Medulla oblongata (tissue), 1 donor: Measurements from ENCODE around the gene FBN1.

Experiments used
- DNase-seq: peaks from one replicate; pipeline ENCODE4 v3.0.0-alpha.2; 2015; ENCODE audit errors: extremely low spot score

FBN1 gene

DNA sequence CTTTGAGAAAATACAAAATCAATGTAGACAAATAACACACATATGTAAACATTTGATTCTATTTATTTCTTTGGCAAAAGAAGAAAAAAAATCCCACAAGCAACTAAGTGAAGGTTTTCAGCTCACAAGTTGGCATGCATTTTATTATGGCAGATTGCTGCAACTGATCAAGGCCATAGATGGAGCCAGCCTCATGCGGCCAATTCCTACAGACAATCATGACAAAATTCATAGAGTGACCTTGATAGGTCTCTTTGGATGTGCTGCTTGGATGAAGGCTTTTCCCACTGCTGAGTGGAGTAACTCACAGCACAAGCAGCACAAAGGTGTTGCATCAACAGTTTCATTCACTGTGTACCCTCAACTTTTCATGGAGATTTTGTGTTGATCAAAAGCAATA lies 22.1 kb downstream of the FBN1 start:
- DNase-seq: no peak

DNA sequence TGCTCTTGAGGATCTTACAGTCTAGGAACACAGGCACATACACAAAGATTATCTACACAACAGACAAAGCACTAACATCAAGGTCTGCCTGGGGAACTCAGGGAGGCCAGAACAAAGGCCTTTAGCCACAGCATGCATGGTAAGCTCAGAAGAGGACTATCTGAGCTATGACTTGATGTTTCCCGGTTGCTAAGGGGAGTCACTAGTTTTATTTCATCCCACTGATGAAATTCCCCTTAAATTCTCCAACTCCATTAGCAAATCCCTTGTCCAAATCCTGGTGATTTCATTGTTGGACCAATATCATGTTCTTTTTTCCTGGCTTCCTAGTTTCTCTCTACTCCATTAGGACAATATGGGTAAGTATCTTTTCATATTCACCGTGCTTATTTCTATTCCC lies 23.3 kb downstream of the FBN1 start:
- DNase-seq: no peak

DNA sequence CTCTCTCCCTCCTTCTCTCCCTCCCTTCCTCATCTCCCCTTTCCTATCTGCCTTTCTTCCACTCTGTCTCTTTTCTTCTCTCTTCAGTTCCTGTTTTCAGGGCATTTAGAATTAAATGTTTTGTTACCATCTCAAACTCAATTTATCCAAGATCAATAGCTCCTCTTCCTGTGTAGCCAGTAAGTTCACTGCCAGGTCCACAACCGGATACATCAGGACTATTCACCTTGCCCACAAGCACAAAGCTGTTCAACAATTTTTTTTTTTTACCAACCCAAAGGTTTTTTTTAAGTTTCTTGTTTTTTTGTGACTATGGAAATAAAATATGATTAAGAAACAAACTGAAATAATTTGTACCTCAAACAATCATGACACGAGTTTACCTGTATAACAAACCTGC lies 26.1 kb downstream of the FBN1 start:
- no peak for DNase-seq

DNA sequence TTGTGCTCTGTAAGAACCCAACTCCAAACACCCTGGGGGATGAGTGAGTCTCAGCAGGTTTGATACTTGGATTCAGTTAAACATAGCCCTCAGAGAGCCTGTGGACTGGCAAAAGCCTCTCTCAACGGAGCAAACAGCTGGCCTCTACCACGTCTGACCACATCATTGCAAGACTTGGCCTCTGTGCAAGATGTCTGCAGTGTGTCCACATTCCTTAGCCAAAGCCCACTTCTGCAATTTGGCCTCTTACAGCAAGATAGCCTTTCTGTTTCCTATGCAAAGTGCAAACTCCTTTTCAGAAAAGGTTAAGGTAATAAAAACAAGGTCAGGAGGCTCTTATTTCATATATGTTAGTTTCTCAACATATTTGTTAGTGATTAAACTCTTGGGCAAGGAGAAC lies 27.9 kb downstream of the FBN1 start:
- no peak for DNase-seq

DNA sequence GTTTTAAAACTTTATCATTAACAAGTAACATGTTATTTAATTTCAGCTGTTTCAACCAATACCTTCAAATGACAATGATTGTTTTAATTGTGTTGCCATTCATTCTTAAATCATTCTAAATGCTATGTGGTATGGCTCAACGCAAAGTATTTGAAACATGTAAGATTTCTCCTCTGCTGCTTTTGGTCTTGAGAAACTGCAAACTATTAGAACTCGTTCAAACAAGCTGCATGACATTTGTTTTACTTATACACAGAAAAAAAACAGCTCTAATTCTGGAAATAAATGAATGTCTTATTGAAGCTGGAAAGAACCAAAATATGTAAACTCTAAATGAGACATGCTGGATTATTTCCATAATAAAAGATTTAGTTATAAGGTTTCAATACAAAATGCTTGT lies 29.3 kb downstream of the FBN1 start:
- DNase-seq: no peak

DNA sequence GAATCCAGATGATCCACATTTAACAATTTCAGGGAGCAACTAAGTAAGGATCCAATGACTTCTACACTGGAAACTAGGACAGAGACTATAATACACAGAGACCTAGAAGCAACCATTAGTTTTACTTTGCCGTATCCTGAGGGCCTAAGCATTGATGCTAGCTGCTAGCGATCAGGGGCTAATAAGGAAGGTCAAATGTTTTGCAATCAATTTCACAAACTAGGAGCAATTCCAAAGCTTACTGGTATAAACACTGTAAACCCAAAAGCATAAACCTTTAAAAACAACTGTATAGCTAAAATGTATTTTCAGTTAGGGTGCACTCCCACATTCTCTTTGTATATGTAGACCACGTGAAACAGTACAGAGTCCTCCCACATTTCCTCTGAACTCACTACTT lies 31.5 kb downstream of the FBN1 start:
- no peak for DNase-seq

DNA sequence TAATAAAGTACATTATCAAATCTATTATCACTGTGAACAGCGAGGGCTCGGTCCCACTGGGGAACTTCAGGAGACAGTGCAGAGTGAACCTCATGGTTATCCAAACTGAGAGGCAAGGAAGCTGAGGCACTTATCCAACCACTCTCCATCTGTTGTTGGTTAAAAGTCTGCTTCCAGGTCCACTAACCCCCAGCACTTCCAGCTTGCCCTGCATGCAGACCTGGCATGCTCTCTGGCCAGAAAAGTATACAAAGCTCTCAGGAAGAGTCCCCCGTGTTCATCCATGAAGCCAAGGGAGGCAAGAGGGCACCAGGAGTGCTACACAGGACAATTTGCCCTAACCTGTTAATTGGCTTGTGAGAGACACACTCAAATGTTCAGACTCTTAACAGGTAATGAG lies 36.0 kb downstream of the FBN1 start:
- no peak for DNase-seq

DNA sequence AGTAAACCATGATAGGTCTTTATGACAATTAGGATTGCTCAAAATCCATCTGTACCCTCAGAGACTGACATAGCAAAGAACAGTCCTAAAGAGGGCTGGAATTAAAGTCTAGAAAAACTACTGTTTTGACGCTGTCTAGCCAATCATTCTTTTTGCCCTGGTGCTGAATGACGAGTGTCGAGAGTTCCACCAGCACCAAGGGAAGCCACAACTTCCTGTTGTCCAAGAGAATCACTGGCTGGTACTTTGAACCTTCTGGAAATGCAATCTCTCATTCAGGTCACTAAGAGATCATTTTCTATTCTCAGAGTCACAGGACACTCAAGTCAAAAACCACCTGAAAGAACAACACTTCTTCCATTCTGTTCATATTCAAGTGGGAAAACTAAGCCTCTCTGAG lies 37.7 kb downstream of the FBN1 start:
- no peak for DNase-seq

DNA sequence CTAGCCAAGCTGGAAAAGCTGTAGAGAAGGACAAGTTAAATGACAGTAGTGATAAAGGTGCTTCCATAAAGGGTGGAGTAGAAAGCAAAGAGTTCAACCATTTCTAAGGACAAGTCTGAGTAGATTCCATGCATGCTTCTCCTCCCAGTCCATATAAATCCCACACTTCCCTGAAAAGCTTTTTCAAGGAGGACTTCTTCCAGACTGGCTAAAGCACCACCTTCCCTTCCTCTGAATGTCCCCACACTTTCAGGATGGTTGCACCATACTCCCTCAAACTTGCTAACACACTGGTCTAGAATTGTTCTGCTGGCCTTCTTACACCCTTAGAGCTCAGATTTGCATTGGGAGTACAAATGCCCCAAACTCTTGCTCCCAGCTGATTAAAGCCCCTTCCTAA lies 40.9 kb downstream of the FBN1 start:
- no peak for DNase-seq

DNA sequence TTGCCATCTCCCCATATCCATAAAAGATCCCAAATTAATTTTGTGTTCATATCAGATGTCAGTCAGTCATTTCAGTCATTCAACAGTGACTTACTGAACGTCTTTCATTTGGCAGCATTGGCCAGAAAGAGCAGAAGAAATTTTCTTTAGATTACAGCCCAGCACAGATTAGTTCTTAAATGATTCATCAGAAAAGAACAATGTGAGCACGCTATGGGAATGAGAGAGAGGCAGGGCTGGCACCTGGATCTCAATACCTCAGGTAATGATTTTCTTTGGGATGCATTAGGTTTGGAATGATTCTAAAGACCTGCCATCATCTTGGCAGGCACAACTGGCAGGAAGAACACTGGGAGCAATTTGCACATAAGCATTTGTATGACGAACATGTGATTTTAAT lies 41.6 kb downstream of the FBN1 start:
- DNase-seq: no peak

DNA sequence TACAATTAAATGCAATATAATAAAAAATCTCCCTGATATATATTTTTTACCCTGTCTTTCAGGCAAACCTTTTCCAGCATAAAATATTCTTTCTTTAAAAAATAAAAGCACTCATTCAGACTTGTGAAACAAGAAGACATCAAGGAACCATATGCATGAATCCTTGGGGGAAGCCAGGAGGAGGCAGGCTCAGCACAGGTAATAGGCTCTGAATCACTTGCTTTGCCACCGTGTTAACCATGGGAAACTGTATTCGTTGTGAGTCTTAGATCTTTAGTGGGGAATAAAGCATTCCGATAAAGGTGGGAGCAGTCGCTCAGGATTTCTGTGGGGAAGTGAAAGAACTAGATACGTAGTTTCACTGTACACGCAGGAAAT lies 42.4 kb downstream of the FBN1 start:
- no peak for DNase-seq

DNA sequence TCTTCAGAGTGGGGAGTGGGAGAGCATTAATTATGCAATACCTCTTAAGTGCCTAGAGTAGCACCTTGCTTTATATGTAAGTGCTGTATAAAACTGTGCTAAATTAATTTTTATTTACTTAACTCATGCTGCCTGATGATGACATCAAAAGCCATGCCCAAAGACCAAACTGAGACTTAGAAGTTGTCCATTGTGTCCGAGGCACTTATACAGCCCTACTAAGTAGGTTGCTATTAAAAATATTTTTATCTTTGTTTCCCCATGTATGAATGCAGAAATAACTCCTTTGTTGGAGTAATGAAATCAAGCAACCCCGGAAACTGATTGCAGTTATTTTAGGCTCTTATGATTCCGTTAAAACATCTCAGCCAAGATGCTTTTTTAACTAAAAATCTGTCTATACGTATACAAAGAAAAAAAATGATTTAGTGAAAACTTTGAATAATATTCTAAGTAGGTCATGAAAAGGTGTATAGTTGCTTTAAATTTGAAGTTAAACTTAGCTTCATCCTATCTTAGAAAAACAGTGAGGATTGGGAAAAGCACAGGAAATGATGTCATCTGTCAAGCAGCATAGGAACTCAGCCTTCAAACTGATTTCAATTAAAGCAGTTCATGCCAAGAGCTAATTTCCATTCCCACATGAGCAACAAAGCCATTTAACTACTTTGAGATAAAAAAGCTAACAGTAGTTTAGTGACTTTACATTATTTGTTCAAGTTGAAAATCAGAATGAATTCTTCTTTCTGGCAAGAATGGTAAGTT lies 43.0 kb downstream of the FBN1 start:
- DNase-seq: peak; percentile 14

DNA sequence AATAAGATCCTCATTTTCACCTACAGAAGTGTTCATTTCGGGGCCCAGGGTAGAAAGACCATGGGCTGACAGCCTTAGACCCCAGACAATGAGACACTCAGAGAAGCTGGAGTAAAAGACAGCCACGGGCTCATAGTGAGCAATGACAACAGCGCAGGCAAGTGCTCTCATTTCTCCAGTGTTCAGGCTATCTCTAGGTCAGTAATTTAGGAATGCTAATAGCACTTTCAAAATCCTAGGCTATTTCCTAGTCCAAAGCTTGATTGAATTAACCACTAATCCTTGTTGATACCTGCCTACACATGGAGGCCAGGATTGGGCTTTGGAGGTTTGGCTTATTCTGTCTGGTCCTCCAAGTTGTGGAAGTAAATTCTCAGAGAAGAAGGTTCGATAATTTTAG lies 44.4 kb downstream of the FBN1 start:
- no peak for DNase-seq

DNA sequence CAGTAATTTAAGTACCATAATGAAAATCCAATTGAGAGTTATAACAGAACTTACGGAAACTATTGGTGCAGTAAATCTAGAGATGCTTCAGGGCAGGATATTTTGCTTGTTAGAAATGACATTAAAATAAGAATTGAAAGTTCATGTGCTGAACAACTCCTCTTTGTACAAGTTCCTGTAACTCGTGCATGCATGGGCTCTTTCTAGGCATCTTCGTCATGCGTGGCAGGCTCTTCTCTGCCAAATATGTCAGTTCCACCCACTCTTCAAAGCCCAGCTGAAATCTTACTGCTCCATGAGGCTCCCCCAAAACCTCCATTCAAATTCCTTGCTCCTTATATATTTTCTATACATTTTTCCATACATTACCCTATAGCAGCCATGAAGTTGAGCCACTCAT lies 48.7 kb downstream of the FBN1 start:
- no peak for DNase-seq

DNA sequence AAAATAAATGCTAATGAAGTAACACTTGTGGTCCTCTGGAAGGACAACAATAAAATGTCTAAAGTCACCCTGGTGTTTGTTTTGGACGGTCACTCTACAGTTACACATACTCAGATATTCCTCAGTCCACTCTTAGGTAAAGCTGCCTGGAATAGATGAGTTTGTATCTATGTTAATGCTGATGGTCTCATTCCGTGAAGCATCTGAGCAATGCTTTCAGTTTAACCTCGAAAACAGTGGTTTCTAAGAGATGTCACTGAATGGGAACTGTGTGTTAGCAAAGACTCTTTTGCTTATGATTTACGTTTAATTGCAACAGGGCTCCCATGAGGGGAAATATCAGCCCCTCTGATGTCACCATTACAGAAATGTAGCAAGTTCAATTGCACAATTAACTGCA lies 49.1 kb downstream of the FBN1 start:
- no peak for DNase-seq

DNA sequence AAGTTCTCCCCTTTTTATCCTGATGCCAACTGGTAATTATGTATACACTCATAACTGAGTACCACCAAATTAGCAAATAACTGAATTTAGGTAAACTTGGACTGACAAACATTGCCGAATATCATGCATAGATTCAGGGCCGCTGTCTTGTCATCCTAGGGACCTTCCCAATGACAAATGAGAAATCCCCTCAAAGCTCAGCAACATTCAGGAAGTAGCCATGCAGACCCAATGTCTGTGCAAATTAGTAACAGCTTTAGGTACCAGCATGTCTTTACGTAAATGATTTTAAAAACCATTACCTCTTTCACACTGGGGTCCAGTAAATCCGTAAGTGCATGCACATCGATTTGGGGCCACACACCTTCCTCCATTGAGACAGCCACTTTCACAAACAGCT lies 49.5 kb downstream of the FBN1 start:
- DNase-seq: no peak

DNA sequence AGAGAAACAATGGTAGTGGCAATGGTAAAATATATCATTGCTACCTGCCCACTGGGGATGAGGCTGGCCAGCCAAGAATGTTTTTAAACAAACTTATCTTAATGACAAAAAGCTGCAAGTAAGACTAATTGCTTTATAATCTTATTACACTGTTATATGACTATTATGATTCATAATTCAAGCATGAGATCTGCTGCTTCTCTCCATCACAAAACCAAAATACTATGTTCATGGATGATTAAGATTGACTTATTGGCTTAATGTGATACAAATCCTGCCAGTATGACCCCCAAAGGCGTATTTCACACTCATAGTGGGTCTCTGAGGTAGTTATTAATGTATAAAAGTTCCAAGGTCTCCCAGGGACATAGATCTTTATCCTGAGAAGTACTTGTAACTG lies 52.6 kb downstream of the FBN1 start:
- DNase-seq: no peak

DNA sequence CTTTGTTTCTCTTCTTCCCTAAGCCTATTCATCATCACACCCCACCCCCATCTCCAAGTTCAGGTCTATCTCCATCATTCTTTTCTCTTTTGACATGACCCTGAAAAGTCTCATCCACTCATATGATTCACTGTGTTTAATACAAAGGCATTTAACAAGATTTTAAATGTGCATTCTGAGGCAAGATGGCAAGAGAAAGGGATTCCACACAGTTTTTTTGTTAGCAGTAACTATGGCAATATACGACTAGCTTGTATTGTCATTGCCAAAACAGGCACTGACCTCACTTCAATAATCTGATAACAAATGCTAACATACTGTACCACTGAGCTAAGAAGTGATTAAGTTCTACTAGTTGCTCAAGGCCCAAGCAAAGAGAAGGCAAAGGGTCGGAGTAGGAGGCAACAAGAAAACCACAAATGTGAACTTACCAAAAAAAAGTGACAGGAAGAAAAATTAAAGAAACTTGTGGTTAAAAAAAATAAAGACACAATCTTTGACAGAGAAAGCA lies 53.2 kb downstream of the FBN1 start:
- no peak for DNase-seq

DNA sequence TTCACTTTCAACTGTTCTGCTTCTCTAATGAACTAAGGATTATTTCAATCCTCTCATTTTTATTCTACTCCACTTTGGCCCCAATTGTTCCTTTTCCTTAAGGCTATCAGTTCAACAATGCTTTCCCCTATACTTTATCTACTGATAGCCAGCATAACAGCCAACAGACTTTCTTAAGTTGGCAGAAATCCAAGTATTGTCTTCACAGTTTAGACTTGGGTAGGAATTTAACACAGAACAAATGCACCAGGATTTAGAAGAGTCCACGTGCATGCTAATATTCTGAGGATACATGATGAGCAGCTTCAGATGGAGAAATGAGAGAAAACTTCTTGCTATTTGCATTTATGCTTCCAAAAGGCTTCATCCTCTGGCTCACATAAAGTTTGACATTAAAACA lies 54.8 kb downstream of the FBN1 start:
- DNase-seq: no peak

DNA sequence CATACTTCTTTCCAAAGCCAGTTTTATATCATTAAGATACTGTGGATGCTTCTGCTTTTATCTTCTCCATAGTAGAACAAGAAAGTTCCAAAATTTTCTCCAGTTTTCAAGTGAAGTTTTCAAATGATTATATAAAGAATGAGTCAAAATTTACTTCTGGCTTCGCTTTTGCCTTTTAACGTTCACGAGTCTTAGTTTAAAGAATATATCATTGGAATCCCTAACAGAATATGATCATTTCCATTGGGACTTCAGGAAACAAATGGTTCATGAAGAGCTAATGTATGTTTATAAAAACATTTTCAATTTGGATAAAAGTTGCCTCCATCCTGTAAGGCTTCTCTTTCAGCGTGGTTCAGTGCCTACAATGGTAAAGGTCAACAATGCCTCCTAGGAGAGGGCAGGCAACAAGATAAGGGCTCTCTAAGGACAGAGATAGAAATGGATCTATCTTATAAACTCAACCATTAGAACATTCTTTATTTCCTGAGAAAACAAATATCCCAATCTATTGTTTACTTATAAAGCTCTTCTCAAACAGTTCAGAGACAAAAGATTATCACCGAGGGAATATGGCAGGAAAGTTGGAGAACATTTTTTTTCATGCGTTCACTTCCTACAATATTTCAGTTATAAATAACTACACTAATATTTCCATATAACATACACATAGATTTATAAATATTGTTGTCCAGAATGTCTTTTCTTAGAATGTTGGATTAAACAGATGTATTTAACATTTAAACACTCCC lies 60.5 kb downstream of the FBN1 start:
- DNase-seq: no peak

DNA sequence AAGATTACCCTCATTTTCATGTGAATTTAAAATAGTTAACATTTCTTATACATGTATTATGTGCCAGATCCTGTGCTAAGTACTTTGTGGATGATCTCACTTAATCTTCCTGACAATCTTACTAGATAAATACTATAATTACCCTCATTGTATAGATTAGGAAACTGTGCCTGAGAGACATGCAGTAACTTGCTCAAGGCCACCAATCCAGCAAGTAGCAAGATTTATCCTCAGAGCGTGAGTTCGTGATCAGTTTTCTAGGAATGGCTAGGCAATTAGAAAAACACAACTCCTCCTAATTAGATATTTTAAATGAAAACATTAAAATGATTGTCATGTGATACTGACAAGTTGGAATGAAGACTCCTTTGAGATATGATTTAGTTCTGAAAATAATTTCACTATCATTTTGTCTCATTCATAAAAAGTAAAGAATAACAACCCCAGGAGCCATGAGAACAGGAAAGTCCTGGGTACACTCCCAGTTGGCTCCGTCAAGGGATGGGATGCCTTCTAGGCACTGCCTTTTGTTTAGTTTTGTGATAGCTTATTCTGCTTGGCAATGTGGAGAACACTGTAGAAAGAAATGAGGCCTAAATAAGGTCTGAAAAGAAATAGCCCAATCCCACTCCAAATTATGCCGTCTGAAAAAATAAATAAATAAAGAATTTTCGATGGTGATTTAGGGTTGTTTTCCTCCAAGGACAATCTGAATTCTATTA lies 61.3 kb downstream of the FBN1 start:
- DNase-seq: no peak

DNA sequence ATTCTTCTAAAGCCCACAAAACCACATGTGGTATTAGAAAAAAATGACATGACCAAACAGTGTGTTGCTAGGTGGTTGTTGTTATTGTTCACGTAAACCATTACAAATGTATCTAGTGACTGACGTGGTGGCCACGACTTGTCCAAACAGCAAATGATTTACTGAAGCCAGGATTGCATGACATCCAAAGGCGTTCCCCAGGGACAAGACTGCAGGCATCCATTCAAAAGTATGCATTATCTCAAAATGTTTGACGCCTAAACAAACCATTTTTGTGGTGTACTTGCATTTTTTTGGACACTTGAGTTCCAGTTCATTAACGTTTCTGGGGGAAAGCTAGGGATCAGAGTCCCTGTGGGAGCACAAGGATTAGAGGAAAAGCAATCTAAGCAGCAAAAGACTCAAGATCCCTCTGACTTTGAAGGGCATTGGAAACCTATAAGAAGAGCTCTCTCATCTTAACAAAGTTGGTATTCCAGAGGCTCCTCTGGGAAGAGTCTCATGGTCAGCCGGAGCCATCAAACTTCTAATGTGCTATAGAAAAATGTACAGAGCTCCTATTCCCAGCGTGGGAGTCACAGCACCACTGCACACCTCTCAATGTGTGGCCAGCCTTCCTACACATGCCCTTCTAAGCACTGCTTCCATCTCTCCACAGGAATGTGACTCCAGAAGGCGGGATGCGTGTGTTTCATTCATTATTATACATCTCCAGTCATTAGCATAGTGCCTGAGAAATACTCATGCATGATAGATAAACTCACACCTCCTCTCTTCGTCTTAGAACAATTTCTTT lies 62.9 kb downstream of the FBN1 start:
- DNase-seq: no peak
